Measurements from ENCODE around the gene GINS2.

DNA sequence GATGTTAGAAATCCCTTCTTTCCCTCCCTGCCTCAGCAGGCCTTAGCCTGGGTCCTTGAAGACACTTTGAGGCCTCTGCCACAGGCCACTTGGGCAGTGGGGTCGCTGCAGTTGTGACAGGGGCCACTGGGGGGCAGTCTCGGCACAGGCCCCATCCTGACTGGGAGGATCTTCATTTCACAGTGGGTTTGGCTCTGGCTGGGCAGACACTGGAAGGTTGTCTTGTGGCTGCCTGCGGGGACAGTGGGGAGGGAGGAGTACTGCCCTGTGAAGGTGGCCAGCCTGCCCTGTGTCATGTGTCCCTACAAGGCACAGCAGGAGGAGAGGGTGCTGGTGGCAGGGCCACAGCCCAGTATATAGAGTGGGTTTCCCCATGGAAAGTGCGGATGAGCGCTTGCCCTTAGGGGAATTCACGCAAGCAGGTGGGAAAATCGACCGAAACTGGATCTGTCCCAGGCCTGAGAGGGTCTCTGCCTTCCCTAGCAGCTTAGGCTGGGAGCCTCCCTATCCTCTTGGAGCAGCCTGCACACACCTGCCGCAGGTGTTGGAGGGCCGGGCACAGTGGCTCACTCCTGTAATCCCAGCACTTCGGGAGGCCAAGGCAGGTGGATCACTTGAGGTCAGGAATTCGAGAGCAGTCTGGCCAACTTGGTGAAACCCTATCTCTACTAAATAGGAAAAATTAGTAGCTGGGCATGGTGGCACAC is 28.8 kb downstream of the GINS2 start:
- TF ChIP-seq, protein P1, sequence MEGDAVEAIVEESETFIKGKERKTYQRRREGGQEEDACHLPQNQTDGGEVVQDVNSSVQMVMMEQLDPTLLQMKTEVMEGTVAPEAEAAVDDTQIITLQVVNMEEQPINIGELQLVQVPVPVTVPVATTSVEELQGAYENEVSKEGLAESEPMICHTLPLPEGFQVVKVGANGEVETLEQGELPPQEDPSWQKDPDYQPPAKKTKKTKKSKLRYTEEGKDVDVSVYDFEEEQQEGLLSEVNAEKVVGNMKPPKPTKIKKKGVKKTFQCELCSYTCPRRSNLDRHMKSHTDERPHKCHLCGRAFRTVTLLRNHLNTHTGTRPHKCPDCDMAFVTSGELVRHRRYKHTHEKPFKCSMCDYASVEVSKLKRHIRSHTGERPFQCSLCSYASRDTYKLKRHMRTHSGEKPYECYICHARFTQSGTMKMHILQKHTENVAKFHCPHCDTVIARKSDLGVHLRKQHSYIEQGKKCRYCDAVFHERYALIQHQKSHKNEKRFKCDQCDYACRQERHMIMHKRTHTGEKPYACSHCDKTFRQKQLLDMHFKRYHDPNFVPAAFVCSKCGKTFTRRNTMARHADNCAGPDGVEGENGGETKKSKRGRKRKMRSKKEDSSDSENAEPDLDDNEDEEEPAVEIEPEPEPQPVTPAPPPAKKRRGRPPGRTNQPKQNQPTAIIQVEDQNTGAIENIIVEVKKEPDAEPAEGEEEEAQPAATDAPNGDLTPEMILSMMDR (IDR thresholded peaks at IDR 0.05) = peak; percentile 74 to 93 (median 88)
- no peak for TF ChIP-seq POLR2A (IDR thresholded peaks at IDR 0.05)
